Measurements from ENCODE around the gene DSC2. TPM values are rescaled to one million over a fixed set of nuclear protein-coding genes. Genes with fewer than 3 reads are reported as not detected.

The DSC2 gene
- total and polyA plus RNA-seq, 2 donors (not counting 1 experiment from before 2014, with no cell fraction given) = 0.01 TPM; not detected in 1

DNA sequence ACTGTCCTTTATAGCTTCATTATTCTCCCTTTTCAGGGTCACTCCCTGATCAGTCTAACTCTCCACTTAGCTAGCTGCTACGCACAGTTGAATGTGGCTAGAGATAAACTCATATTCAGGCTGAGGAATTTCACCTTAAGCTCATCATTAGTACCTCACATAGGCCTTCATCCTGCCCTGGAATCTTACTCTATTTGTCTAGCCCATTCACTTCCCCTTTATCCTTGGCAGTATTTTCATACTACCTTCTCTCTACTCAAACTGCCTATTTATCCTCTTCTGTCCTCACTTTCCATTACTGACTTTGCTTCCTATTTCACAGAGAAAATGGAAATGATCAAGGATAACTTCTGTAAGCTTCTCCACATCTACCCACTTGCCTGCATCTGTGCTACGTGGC is 10.6 kb upstream of the DSC2 start:
- intact Hi-C loops (cut with micrococcal nuclease) = no loop called here
- H3K27ac Mint-ChIP-seq = no peak overlapping the region
- Histone ChIP-seq H3K36me3 (replicated peaks in 1 of 2; ENCODE audit: control extremely low read depth in 1 of 2, control insufficient read depth in 1 of 2, extremely low read depth in 1 of 2, insufficient read depth in 2 of 2, low read length in 1 of 2) (no peaks in the 10 kb centered on the region), H3K4me2 (replicated peaks; ENCODE audit: low read depth, low read length, poor library complexity, severe bottlenecking) (no peak overlapping the region), H3K9me3 (ENCODE audit: control extremely low read depth in 1 of 3, control insufficient read depth in 2 of 3, insufficient read depth in 1 of 3, low read length in 2 of 3) (no peaks in the 10 kb centered on the region), H3K4me3 (ENCODE audit: control extremely low read depth in 1 of 5, extremely low read depth in 1 of 5, insufficient read depth in 1 of 5, low read depth in 2 of 5, low read length in 4 of 5) (no peak overlapping the region), H2AFZ (ENCODE audit: insufficient read depth, low read depth, low read length, poor library complexity, severe bottlenecking) (no peak overlapping the region), H3K79me2 (ENCODE audit: control insufficient read depth, insufficient read depth, low read length) (no peaks in the 10 kb centered on the region), H3K4me1 (ENCODE audit: control insufficient read depth in 2 of 2, insufficient read depth in 2 of 2, low read length in 2 of 2) (no peaks in the 10 kb centered on the region), H3K9ac (ENCODE audit: low read length) (no peak overlapping the region), H4K20me1 (ENCODE audit: control insufficient read depth, insufficient read depth, low read length, poor library complexity, severe bottlenecking) (no peaks in the 10 kb centered on the region), H3K27me3 (replicated peaks in 1 of 4; ENCODE audit: control extremely low read depth in 1 of 4, control insufficient read depth in 3 of 4, insufficient read depth in 4 of 4, low read length in 3 of 4) (no peaks in the 10 kb centered on the region), H3K27ac (ENCODE audit: low read length in 2 of 2) (no peak overlapping the region)
- WGBS (ENCODE audit: insufficient coverage) = no CpG with 5 or more reads among the region's 2 CpGs
- no peaks in the 10 kb centered on the region for H3K4me1 Mint-ChIP-seq
- no peak for DNase-seq
- TF ChIP-seq, protein P1, sequence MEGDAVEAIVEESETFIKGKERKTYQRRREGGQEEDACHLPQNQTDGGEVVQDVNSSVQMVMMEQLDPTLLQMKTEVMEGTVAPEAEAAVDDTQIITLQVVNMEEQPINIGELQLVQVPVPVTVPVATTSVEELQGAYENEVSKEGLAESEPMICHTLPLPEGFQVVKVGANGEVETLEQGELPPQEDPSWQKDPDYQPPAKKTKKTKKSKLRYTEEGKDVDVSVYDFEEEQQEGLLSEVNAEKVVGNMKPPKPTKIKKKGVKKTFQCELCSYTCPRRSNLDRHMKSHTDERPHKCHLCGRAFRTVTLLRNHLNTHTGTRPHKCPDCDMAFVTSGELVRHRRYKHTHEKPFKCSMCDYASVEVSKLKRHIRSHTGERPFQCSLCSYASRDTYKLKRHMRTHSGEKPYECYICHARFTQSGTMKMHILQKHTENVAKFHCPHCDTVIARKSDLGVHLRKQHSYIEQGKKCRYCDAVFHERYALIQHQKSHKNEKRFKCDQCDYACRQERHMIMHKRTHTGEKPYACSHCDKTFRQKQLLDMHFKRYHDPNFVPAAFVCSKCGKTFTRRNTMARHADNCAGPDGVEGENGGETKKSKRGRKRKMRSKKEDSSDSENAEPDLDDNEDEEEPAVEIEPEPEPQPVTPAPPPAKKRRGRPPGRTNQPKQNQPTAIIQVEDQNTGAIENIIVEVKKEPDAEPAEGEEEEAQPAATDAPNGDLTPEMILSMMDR (IDR thresholded peaks at IDR 0.05) = no peak
- no peak for TF ChIP-seq EZH2 (IDR thresholded peaks at IDR 0.05; ENCODE audit: borderline replicate concordance, insufficient read depth, low read depth, low read length, poor library complexity, severe bottlenecking)
- POLR2A ChIA-PET = no interaction called here
- H3K4me3 Mint-ChIP-seq = no peak overlapping the region
- CTCF ChIA-PET = no interaction called here
- no peaks in the 10 kb centered on the region for H3K9me3 Mint-ChIP-seq (ENCODE audit: insufficient read depth)
- H3K27me3 Mint-ChIP-seq = no peaks in the 10 kb centered on the region
- no peak for ATAC-seq (ENCODE audit: low read depth)

DNA sequence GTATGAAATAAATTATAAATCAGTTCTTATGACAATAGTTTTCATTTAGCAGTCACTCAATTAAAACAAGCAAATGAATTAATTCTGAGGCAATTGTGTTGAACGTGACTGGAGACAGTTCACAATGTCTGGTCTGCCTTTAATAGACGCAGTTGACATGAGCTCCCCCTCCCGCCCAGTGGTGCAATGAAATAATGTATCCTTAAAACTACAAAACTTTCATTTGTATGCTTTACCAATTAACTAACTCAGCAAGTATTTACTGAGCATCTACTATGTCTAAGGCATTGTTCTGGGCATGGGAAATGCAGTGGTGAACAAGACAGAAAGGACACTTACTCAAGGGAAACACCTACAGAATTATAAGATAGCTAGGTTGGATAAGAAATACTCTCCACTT is 3.5 kb upstream of the DSC2 start:
- Mint-ChIP-seq H3K4me3 (no peak overlapping the region), H3K4me1 (no peaks in the 10 kb centered on the region), H3K27me3 (peaks cover 15% of the 10 kb centered on the region), H3K9me3 (ENCODE audit: insufficient read depth) (no peaks in the 10 kb centered on the region), H3K27ac (no peak overlapping the region)
- Histone ChIP-seq H3K36me3 (replicated peaks in 1 of 2; ENCODE audit: control extremely low read depth in 1 of 2, control insufficient read depth in 1 of 2, extremely low read depth in 1 of 2, insufficient read depth in 2 of 2, low read length in 1 of 2) (no peaks in the 10 kb centered on the region), H3K9me3 (ENCODE audit: control extremely low read depth in 1 of 3, control insufficient read depth in 2 of 3, insufficient read depth in 1 of 3, low read length in 2 of 3) (peaks cover 0 to 6% (median 0%) of the 10 kb centered on the region in 3 donors), H3K4me2 (replicated peaks; ENCODE audit: low read depth, low read length, poor library complexity, severe bottlenecking) (no peak overlapping the region), H3K4me1 (ENCODE audit: control insufficient read depth in 2 of 2, insufficient read depth in 2 of 2, low read length in 2 of 2) (no peaks in the 10 kb centered on the region), H4K20me1 (ENCODE audit: control insufficient read depth, insufficient read depth, low read length, poor library complexity, severe bottlenecking) (no peaks in the 10 kb centered on the region), H3K9ac (ENCODE audit: low read length) (no peak overlapping the region), H3K27ac (ENCODE audit: low read length in 2 of 2) (no peak overlapping the region), H3K27me3 (replicated peaks in 1 of 4; ENCODE audit: control extremely low read depth in 1 of 4, control insufficient read depth in 3 of 4, insufficient read depth in 4 of 4, low read length in 3 of 4) (peaks cover 0 to 8% (median under 1%) of the 10 kb centered on the region in 4 experiments), H2AFZ (ENCODE audit: insufficient read depth, low read depth, low read length, poor library complexity, severe bottlenecking) (no peak overlapping the region), H3K79me2 (ENCODE audit: control insufficient read depth, insufficient read depth, low read length) (no peaks in the 10 kb centered on the region), H3K4me3 (ENCODE audit: control extremely low read depth in 1 of 5, extremely low read depth in 1 of 5, insufficient read depth in 1 of 5, low read depth in 2 of 5, low read length in 4 of 5) (no peak overlapping the region)
- POLR2A ChIA-PET = no interaction called here
- WGBS (ENCODE audit: insufficient coverage) = 86% methylated on average over 2 of the region's 3 CpGs
- no peak for TF ChIP-seq EZH2 (IDR thresholded peaks at IDR 0.05; ENCODE audit: borderline replicate concordance, insufficient read depth, low read depth, low read length, poor library complexity, severe bottlenecking)
- TF ChIP-seq, protein P1 (IDR thresholded peaks at IDR 0.05) = no peak
- DNase-seq (no peak), ATAC-seq (ENCODE audit: low read depth) (no peak)
- intact Hi-C loops (cut with micrococcal nuclease) = no loop called here
- CTCF ChIA-PET = no interaction called here
